K562 (cell line): ENCODE data around the gene PRKG1. TPM values are rescaled to one million over a fixed set of nuclear protein-coding genes. Genes with fewer than 3 reads are reported as not detected.

Experiments used
- ATAC-seq: fragments of 200-7000 bp; cut with Tn5 transposase; 3 replicates; pipeline ENCODE4 v1.9.1; 2020; ENCODE audit warnings: moderate library complexity
- BruUV-seq: library from RNA; stranded (reverse); fragments of 400-500 nt; replicated peaks from 2 replicates; lab custom pipeline; 2021; lab: Mats Ljungman, UMichigan
- CTCF ChIA-PET: fragments of 300-600 bp; formaldehyde crosslinking; extraction: SDS; loops from one replicate; lab custom pipeline; 2021; ENCODE audit warnings: low intra/inter-chr PET ratio; lab: Yijun Ruan, JAX
- POLR2A ChIA-PET: fragments of 300-600, 350-650 bp; sonication (Branson Sonifier 250); formaldehyde crosslinking; extraction: SDS; loops from one replicate; lab custom pipeline; 2021; ENCODE audit warnings: antibody characterized with exemption, inconsistent platforms; lab: Yijun Ruan, JAX
- DNase-seq, 4 experiments: peaks; one replicate each; pipeline versions ENCODE4 v3.0.0 to v3.0.0-alpha.2; 2011 to 2018; ENCODE audit warnings: low spot score in 3 of 4, mixed read lengths in 3 of 4; ENCODE audit errors: extremely low read depth in 1 of 4
- FAIRE-seq: peaks from 2 replicates; lab custom pipeline; 2011; peaks lifted over from hg19 to GRCh38; lab: Jason Lieb, UNC
- H2AFZ ChIP-seq: 2 replicates; pipeline ENCODE4 v1.6.0; 2011; ENCODE audit warnings: low read depth, low read length, control low read depth, inconsistent platforms
- H3K27ac ChIP-seq: fragments of 200-600 bp; 3 replicates; pipeline ENCODE4 v1.8.0; 2011; ENCODE audit warnings: low read depth, mild to moderate bottlenecking, control low read depth, inconsistent platforms, low read length, moderate library complexity, mixed read lengths; ENCODE audit errors: extremely low read depth
- H3K27me3 ChIP-seq, 2 experiments: fragments of 300-600 bp in 1 of 2; 2 replicates in 1 of 2; 3 replicates in 1 of 2; pipeline versions ENCODE4 v1.6.0 to v1.8.0; 2011; ENCODE audit warnings: inconsistent platforms in 2 of 2, low read length in 2 of 2, mild to moderate bottlenecking in 1 of 2, mixed read lengths in 1 of 2, moderate library complexity in 1 of 2; ENCODE audit not compliant: control insufficient read depth in 2 of 2, insufficient read depth in 2 of 2
- H3K36me3 ChIP-seq: fragments of 300-600 bp; 3 replicates; pipeline ENCODE4 v1.8.0; 2011; ENCODE audit warnings: mild to moderate bottlenecking, low read length, inconsistent platforms; ENCODE audit not compliant: control insufficient read depth, insufficient read depth
- H3K4me1 ChIP-seq, 2 experiments: fragments of 200-600 bp in 1 of 2; replicated peaks in 1 of 2; 2 replicates in 1 of 2; 3 replicates in 1 of 2; pipeline versions ENCODE4 v1.5.1 to v1.8.0; 2011; ENCODE audit warnings: inconsistent platforms in 2 of 2, low read length in 2 of 2, mild to moderate bottlenecking in 1 of 2, mixed read lengths in 1 of 2, moderate library complexity in 1 of 2; ENCODE audit not compliant: control insufficient read depth in 2 of 2, insufficient read depth in 2 of 2
- H3K4me2 ChIP-seq: 2 replicates; pipeline ENCODE4 v1.6.1; 2011; ENCODE audit warnings: low read length, control low read depth, inconsistent platforms, mixed read lengths; ENCODE audit not compliant: insufficient read depth
- H3K4me3 ChIP-seq: fragments of 200-600 bp; sonication (generic), shearing (Covaris generic); 2 replicates; pipeline ENCODE4 v1.5.1; 2016; ENCODE audit warnings: control low read depth, inconsistent platforms
- H3K79me2 ChIP-seq: fragments of 200-600 bp; 3 replicates; pipeline ENCODE4 v1.8.0; 2011; ENCODE audit warnings: low read length, inconsistent platforms; ENCODE audit not compliant: control insufficient read depth, insufficient read depth
- H3K9ac ChIP-seq, 2 experiments: 2 replicates each; pipeline versions ENCODE4 v1.6.0 to v1.6.1; 2011; ENCODE audit warnings: low read depth in 2 of 2, low read length in 2 of 2, control low read depth in 1 of 2, inconsistent platforms in 1 of 2, mild to moderate bottlenecking in 1 of 2, mixed read lengths in 1 of 2; ENCODE audit not compliant: insufficient read depth in 1 of 2
- H3K9me1 ChIP-seq: one replicate; pipeline ENCODE4 v1.6.0; 2011; ENCODE audit warnings: inconsistent platforms, mild to moderate bottlenecking, low read length, moderate library complexity; ENCODE audit not compliant: control insufficient read depth, insufficient read depth
- H3K9me3 ChIP-seq: replicated peaks from 2 replicates; pipeline ENCODE4 v1.5.1; 2011; ENCODE audit warnings: low read depth, low read length, inconsistent platforms; ENCODE audit not compliant: control insufficient read depth, insufficient read depth
- H4K20me1 ChIP-seq: replicated peaks from 2 replicates; pipeline ENCODE4 v1.6.1; 2011; ENCODE audit warnings: low read length, inconsistent platforms, mixed read lengths; ENCODE audit not compliant: control insufficient read depth, insufficient read depth
- CEBPG ChIP-seq, 3 experiments: fragments of 200-800 bp in 1 of 3; sonication (Bioruptor generic) in 1 of 3; sonication (generic) in 1 of 3; formaldehyde crosslinking in 1 of 3; IDR thresholded peaks in 2 of 3; conservative IDR thresholded peaks in 1 of 3; 2 replicates each; pipeline versions ENCODE4 v1.6.1 to v1.8.0; 2016 to 2022; ENCODE audit warnings: missing compliant biosample characterization in 2 of 3, missing genetic modification characterization in 2 of 3, mild to moderate bottlenecking in 1 of 3, missing genetic modification reagents in 1 of 3
- ETV6 ChIP-seq, 3 experiments: fragments of 150-350 bp in 1 of 3; sonication (generic) in 1 of 3; formaldehyde crosslinking in 1 of 3; IDR thresholded peaks; 2 replicates each; pipeline versions ENCODE4 v1.6.1 to v1.8.0; 2014 to 2022; ENCODE audit warnings: borderline replicate concordance in 2 of 3, low read depth in 2 of 3, antibody characterized with exemption in 1 of 3, low read length in 1 of 3, mild to moderate bottlenecking in 1 of 3, missing genetic modification reagents in 1 of 3
- JUNB ChIP-seq: fragments of 450-650 bp; formaldehyde crosslinking; conservative IDR thresholded peaks from 2 replicates; pipeline ENCODE4 v1.4.0; 2020; ENCODE audit warnings: mild to moderate bottlenecking
- PRMT5 ChIP-seq: sonication (generic); formaldehyde crosslinking; IDR thresholded peaks from 2 replicates; pipeline ENCODE4 v1.5.0; 2020; ENCODE audit warnings: missing genetic modification reagents
- TAF1 ChIP-seq: IDR thresholded peaks from 2 replicates; pipeline ENCODE4 v1.6.1; 2011; ENCODE audit warnings: mild to moderate bottlenecking, low read length, moderate library complexity; ENCODE audit not compliant: insufficient read depth, control insufficient read depth, severe bottlenecking; ENCODE audit errors: extremely low read depth
- ZZZ3 ChIP-seq: fragments of 450-650 bp; IDR thresholded peaks from 2 replicates; pipeline ENCODE4 v1.6.1; 2016; ENCODE audit warnings: antibody characterized with exemption, mild to moderate bottlenecking, moderate library complexity
- WGBS: fragments of 100-300 bp; shearing (Covaris generic); methylation state at CpG from one replicate; pipeline ENCODE4 v1.1.6; 2016; ENCODE audit warnings: low coverage, mixed read lengths; ENCODE audit not compliant: insufficient coverage; ENCODE audit errors: missing lambda C conversion rate; 5-methylcytosine and 5-hydroxymethylcytosine counted together
- in situ Hi-C: fragments of 300-500 bp; cut with MboI; formaldehyde crosslinking; loops from 4 replicates; pipeline ENCODE4 v1.15.0; 2018; ENCODE audit warnings: inconsistent platforms, mixed read lengths
- intact Hi-C: fragments of 100-400 bp; cut with micrococcal nuclease; formaldehyde crosslinking; loops from 2 replicates; pipeline ENCODE4 v1.14.2; 2022
- polyA plus RNA-seq, 8 experiments: library from polyadenylated mRNA; depleted of rRNA in 4 of 8; stranded (reverse) in 5 of 8; unstranded in 3 of 8; fragments of >200 nt; fragmentation: Nextera tagmentation in 2 of 8; fragmentation: Illumina TruSeq in 1 of 8; extraction: Ambion mirVana in 2 of 8; extraction: Trizol in 1 of 8; gene quantifications; 2 replicates each; pipeline versions ENCODE4 v1.2.1 to v1.2.3, GENCODE V29; 2011 to 2014; ENCODE audit warnings: inconsistent platforms in 1 of 8, missing spikeins in 1 of 8
- total RNA-seq, 7 experiments: library from RNA; depleted of rRNA in 6 of 7; stranded (reverse); fragments of >200 nt in 6 of 7; fragmentation: Illumina TruSeq in 2 of 7; extraction: Trizol in 2 of 7; gene quantifications; 2 replicates each; pipeline versions ENCODE4 v1.2.1 to v1.2.3, GENCODE V29; 2011 to 2021; ENCODE audit warnings: low replicate concordance in 1 of 7
- TF ChIP-seq, protein P1 (sequence below): sonication (generic); formaldehyde crosslinking; IDR thresholded peaks from 2 replicates; pipeline ENCODE4 v1.8.0; 2022; ENCODE audit warnings: mild to moderate bottlenecking, missing genetic modification reagents, borderline replicate concordance

The PRKG1 gene
- total and polyA plus RNA-seq, 9 of the 15 experiments (the other 6 are each of a cell fraction or from before 2014, with no cell fraction given), result 0.22 TPM; not detected in 8

DNA sequence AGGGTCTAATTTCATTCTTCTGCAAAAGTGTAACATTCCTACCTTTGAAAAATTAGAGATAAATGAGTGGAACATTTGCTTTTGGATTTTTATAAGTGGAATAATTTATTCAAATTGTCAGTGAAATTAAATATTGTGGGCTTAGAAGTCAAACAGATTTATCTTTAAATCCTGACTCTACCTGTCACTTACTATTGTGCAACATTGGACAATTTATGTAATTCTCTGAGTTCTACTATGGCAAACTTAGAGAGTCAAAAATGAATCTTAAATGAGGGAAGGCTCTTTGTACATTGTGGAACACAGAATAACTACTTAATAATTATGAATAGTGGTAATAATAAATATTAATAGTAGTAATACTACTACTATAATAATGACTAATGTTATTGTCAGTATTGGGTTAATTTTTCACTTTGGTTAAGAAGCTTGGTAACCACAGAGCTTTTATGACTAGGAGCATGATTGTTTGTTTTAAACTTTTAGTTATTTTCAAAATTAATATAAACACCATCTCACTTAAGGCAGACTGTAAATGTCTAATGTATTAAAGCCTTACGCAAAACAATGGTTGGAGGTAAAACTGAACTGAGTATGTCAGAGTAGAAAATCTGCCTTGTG is 70.0 kb downstream of the PRKG1 start:
- no peaks in the 10 kb centered on the region for H3K9me3 ChIP-seq
- ATAC-seq (no peak), DNase-seq (no peak), FAIRE-seq (no peak)
- H4K20me1 ChIP-seq, result no peaks in the 10 kb centered on the region
- no TSS peak for BruUV-seq
- H3K27me3 ChIP-seq, result no peaks in the 10 kb centered on the region
- POLR2A ChIA-PET, result no interaction called here
- WGBS, result 0% methylated on average over 1 of the region's 1 CpG
- no peaks in the 10 kb centered on the region for H3K9me1 ChIP-seq
- no peak overlapping the region for H3K4me2 ChIP-seq
- CTCF ChIA-PET, result no interaction called here
- in situ Hi-C loops (no loop called here), intact Hi-C loops (no loop called here)
- TF ChIP-seq TAF1, result no peak
- TF ChIP-seq CEBPG (CRISPR knock-in tag; IDR thresholded peaks at IDR 0.05), result no peak
- peak in 1 of 2 experiments; percentile 74; a peak in 2 of 4 replicates for TF ChIP-seq CEBPG (tag; conservative IDR thresholded peaks at IDR 0.05 in 1 of 2, IDR thresholded peaks at IDR 0.05 in 1 of 2)
- no peaks in the 10 kb centered on the region for H3K79me2 ChIP-seq
- H3K9ac ChIP-seq, result no peak overlapping the region
- H3K27ac ChIP-seq, result no peak overlapping the region
- no peak overlapping the region for H2AFZ ChIP-seq
- no peak overlapping the region for H3K4me3 ChIP-seq
- H3K4me1 ChIP-seq, result no peaks in the 10 kb centered on the region
- H3K36me3 ChIP-seq, result no peaks in the 10 kb centered on the region

DNA sequence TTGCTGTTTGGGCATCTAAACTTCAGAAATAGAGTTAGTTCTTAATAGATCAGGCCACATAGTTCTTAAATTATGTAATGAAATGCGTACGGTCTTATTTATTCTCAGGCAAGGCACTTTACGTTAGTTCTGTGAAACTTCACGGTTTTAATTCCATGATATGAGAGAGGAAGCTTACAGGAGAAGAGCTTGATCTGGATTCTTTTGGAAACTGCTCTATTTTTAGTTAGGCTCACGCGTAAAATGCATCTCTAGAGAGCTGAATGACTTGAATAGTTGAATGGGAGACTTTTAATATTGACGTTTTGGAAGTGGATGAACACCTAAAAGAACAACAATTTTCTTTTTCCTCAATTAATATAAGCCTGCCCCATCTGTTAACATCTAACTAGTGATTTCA is 71.1 kb downstream of the PRKG1 start:
- Histone ChIP-seq H3K9me1 (no peaks in the 10 kb centered on the region), H3K27me3 (no peaks in the 10 kb centered on the region), H3K36me3 (no peaks in the 10 kb centered on the region), H3K4me3 (no peak overlapping the region), H2AFZ (no peak overlapping the region), H3K4me2 (no peak overlapping the region), H3K79me2 (no peaks in the 10 kb centered on the region), H3K9me3 (no peaks in the 10 kb centered on the region), H4K20me1 (no peaks in the 10 kb centered on the region), H3K4me1 (no peaks in the 10 kb centered on the region), H3K9ac (no peak overlapping the region), H3K27ac (no peak overlapping the region)
- ChIA-PET CTCF (no interaction called here), POLR2A (no interaction called here)
- no peak for FAIRE-seq
- 4% methylated on average over 7 of the region's 7 CpGs for WGBS
- ATAC-seq, result no peak
- intact Hi-C loops, result no loop called here
- in situ Hi-C loops, result no loop called here
- DNase-seq, result no peak
- BruUV-seq, result no TSS peak
- TF ChIP-seq ZZZ3 (no peak), JUNB (no peak), ETV6 (IDR thresholded peaks at IDR 0.05; ENCODE audit: borderline replicate concordance in 1 of 2, low read depth in 2 of 2, low read length in 1 of 2) (no peak), ETV6 (CRISPR knock-in tag; IDR thresholded peaks at IDR 0.05; ENCODE audit: borderline replicate concordance) (no peak), PRMT5 (CRISPR knock-in tag) (no peak)
- TF ChIP-seq, protein P1, sequence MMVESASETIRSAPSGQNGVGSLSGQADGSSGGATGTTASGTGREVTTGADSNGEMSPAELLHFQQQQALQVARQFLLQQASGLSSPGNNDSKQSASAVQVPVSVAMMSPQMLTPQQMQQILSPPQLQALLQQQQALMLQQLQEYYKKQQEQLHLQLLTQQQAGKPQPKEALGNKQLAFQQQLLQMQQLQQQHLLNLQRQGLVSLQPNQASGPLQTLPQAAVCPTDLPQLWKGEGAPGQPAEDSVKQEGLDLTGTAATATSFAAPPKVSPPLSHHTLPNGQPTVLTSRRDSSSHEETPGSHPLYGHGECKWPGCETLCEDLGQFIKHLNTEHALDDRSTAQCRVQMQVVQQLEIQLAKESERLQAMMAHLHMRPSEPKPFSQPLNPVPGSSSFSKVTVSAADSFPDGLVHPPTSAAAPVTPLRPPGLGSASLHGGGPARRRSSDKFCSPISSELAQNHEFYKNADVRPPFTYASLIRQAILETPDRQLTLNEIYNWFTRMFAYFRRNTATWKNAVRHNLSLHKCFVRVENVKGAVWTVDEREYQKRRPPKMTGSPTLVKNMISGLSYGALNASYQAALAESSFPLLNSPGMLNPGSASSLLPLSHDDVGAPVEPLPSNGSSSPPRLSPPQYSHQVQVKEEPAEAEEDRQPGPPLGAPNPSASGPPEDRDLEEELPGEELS, result no peak
